ENCODE measurements around the gene KRT9.
"Not testable (repeated sequence)": the region's sequence is repeated elsewhere in the genome, so short reads cannot be mapped to it uniquely, and the experiment has no call there.

KRT9 gene

DNA sequence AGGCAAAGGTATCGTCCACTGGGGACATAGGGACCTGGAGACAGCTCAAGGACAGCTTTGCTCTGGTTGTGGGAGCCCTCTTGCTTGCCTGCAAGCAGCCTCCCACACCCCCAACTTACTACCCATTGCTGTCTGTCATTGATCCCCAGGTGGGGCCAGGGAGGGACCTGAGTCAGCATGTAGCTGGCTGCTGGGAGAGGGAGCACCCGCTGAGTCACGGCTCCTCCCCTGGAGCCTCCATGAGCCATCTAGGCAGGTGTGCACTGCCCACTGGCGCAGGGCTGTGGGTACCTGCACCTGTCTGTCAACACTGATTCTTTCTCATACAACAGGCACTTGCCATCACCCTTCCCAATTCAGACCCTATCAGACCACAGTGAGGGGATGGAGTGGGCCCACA, 4.9 kb upstream of the KRT9 start:
- not testable (repeated sequence) for DNase-seq

DNA sequence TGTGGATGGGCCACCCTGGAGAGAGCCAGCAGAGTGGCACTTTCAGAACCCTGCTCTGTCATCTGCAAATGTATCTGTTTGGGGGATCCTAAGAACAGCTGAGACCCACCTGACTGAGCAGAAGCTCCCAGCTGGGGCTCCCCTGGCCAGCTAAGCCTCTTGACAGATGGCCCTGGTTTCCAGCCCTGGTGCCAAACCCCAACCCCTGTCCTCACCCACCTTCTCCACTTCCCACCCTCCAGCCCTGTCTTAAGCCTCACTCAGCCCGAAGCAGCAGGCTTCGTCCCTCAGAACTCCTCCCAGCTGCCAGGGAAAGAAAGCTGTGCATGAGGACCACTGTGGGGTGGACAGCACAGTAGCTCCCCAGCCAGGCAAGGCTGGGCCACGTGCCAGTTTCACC, 3.5 kb upstream of the KRT9 start:
- DNase-seq: no peak

DNA sequence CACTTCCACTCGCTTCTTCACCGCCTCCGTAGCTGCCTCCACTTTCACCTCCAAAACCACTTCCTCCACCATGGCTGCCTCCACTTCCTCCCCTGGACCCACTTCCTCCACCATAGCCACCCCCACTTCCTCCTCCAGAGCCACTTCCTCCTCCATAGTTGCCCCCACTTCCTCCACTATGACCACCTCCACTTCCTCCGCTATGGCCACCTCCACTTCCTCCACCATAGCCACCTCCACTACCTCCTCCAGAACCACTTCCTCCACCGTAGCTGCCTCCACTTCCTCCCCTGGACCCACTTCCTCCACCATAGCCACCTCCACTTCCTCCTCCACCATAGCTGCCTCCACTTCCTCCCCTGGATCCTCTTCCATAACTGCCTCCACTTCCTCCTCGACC, 4.5 kb downstream of the KRT9 start:
- DNase-seq: no peak

DNA sequence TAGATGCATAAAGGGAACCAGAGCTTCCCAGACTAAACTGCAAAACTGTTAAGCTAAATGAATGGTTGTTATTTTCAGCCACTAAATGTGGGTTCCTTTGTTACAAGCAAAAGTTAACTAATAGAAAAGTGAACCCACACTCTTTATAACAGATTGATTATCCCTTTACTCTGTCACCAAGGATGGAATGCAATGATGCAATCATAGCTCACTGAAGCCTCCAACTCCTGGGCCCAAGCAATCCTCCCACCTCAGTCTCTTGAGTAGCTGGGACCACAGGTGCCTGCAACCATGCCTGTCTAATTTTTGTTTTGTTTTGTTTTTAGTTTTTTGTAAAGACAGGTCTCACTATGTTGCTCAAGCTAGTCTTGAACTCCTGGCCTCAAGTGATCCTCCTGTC, 6.5 kb downstream of the KRT9 start:
- DNase-seq: no peak

DNA sequence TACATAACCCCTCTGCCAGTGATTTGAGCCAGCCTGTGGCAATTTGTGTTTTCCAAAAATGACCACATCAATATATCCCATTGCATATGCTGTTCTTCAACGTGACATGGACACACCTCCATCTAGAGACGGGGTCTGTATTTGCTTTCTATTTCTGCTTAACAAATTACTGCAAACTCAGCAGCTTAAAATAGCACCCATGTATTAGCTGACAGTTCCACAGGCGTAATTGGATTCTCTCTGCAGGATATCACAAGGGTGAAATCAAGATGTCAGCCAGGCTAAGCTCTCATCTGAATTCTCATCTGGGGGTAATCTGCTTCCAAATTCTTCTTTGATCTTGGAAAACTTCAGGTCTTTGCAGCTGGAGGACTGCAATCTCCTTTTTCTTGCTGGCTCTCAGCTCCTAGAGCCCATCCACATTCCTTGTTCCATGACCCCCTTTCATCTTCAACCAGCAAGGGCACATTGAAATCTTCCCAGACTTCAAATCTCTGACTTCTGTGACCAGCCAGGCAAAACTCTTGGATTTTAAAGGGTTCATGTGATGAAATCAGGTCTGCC, 8.2 kb downstream of the KRT9 start:
- no peak for DNase-seq

DNA sequence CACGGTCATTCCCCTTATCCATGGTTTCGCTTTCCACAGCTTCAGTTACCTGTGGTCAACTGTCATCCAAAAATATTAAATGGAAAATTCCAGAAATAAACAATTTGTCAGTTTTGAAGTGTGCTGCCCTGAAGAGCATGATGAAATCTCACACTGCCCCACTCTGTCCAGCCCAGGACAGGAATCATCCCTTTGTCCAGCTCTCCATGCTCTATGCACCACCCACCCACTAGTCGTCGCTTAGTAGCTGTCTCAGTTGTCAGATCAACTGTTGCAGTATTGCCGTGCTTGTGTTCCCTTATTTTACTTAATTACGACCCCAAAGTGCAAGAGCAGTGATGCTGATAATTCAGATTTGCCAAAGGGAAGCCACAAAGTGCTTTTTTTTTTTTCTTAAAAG, 10.3 kb downstream of the KRT9 start:
- no peak for DNase-seq

DNA sequence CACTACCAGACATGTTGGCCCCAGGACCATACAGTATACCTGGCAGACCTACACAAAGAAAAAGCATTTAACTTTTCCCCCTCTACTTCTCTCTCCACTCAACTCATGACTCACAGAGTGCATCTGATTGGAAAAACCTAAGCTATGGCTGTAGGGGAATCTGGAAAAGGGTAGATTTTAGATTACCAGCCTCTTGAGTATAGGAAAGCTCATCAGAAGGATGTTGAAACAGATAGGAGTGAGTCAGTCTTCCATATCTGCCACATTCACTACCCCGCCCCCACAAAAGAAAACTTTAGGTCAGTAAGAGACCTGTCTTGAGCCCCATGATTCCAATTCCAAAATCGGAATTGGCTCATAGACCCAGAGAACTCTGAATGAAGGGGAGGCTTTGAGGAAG, 12.3 kb downstream of the KRT9 start:
- no peak for DNase-seq

DNA sequence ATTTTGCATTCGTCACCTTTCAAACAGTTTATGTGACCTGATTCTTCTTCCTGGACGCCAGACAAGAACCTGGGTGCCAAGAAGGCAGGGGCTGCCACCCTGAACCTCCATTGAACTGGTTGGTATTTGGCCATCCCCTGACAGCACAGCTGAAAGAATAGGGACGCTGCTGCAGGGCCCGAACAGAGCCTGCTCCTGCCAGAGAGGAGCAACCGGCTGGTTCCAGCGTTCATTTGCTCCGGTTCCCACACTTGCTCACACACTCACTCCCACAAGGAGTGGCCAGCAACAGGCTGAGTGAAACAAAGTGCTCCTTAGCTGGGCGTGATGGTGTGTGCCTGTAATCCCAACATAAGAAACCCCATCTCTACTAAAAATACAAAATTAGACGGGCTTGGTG, 14.9 kb downstream of the KRT9 start:
- no peak for DNase-seq

DNA sequence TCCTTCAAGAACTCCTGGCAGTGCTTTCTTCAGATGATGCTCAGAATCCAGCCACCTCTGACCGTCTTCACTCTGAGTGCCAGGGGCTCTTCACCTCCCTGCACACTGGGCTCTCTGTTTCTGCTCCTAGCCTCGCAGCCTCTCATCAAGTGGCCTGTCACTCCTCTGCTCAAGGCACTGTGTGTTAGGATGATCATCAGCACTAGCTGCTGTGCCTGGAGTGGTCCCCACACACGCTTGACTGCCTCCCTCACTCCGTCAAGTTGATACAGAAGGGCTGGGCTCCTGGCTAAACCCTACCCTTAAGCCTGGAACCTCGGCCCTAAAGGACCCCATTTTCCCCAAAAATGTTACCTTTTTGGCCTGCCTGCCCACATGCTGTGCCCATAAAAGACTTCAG, 15.6 kb downstream of the KRT9 start:
- no peak for DNase-seq

DNA sequence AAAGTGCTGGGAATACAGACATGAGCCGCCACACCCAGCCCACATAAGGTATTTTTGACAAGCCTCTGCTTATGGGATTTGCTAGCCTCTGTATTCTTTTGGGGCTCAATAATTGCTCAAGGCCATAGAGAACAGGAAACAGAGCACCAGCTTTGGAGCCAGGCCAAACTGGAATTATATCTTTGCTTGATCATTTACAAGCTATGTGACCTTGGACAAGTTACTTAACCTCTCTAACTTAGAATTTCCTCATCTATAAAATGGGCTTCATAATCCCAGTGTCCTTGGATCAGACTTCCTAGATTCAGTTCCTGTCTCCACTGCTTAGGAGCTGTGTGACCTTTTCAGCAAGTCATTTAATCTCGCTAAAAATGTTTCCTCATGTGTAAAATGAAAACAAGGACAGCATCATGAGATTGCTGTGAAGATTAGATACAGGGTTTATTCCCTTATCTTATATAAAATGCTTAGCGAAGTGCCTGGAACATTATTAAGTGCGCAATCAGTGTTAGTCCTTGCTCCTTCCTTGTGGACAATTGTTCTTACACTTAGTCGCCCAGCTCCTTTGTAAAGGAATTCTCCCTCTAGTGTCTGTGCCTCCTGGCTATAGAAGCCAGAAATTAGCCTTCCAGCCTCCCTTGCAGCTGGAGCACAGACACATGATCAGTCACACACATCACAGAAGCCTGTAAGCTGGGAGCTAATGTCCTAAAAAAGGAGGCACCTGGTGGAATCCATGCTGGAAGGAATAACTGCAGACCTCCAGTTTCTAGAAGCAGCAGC, 16.6 kb downstream of the KRT9 start:
- no peak for DNase-seq

DNA sequence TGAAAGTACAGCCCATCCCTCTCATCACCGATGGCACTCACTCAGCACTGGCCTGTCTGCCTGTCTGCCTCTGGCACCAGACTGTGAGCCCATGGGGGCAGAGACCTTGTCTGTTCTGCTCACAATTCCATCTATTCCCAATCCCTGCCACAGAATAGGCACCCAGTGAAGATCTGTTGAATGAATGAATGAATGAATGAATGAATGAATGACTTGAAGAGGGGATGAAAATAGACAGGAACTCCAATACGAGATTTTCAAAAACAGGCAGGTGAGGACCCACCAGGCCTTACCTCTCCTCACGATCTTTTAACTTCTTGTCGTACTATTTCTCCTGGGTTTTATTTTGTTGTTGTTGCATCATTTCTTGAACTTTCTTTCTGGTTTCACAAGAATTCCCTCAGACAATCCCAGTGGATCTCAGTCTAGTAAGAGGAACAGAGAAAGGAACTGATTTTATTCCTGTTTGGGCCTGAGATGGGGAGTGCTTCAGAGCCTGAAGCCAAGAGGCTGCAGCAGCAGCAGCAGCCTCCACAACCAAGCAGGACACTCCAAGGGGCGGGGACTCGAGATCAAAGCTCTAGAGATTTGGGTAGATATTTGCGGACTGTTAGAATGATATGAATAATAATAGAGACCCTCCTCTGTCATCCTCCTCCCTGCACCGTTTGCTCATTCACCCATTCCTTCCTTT, 17.7 kb downstream of the KRT9 start:
- DNase-seq: no peak

DNA sequence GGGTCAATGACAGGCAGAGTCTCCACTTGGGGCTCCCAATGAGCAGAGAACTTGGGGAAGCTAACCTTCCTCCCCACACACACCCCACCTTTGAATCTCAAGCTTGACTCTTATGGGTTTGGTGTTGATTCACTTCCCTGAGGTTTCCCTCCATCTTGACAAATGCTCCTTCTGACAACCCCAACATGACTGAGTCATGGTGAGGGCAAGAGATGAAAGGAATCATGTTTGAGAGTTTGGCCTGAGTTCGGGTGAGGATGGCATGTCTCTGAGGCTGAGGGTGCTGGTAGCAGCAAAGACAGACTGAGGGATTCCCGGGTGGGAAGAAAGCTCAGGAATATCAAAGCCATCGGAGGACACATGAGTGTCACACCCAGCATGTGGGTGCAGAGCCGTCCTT, 18.7 kb downstream of the KRT9 start:
- no peak for DNase-seq

DNA sequence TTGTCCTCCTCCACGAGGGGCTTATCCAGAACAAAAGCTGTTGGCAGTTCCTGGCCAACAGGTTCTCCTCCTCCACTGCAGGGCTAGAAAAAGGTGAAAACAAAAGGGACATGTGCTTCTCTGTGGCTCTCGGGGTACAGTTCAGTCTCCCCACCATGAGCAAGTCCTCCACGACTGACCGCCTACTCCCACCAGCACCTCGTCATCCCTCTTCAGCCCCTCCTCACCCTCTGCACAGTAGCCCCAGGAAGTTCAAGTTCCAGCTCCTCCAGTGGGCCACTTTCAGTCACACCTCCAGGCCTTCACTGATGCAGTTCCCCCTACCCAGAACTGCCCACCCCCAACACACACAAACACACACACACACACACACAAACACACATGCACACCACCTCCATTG, 19.4 kb downstream of the KRT9 start:
- no peak for DNase-seq

DNA sequence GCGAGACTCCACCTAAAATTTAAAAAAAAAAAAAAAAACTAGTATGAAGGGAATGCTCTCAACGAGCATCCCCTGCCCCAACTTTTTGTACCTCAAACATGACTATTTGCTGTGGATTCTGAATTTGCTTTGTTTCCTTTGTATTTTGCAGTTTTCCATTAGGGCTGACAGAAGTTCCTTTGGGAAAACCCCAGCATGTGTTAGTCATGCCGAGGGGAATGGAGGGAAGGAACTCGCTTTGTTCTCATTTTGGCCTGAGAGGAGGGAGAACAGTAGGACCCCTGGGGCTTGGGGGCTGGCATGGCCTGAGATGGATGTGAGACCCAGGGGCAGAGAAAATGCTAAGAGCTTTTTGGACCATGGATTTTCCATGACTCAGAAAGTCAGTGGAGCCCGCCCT, 20.5 kb downstream of the KRT9 start:
- DNase-seq: no peak

DNA sequence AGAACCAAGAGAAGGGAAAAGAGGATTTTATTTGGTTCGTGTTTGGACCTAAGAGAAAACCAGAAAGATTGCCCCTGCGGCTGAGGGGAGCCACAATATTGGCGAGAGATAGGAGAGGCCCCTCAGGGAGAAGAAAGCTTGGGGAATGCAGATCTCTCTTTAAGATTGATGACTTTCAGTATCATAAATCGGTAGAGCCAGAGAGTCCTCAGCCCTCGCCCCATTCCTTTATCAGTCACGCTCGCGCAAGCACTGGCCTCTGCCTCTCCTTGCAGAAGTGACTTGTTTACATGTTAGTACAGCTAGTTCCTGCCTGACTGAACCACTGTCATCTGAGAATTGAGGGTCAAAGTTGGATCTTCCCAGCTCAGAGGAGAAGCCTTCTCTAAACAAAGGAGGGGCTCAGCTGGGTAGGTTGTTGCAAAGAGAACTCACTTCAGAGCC, 22.2 kb downstream of the KRT9 start:
- DNase-seq: no peak

DNA sequence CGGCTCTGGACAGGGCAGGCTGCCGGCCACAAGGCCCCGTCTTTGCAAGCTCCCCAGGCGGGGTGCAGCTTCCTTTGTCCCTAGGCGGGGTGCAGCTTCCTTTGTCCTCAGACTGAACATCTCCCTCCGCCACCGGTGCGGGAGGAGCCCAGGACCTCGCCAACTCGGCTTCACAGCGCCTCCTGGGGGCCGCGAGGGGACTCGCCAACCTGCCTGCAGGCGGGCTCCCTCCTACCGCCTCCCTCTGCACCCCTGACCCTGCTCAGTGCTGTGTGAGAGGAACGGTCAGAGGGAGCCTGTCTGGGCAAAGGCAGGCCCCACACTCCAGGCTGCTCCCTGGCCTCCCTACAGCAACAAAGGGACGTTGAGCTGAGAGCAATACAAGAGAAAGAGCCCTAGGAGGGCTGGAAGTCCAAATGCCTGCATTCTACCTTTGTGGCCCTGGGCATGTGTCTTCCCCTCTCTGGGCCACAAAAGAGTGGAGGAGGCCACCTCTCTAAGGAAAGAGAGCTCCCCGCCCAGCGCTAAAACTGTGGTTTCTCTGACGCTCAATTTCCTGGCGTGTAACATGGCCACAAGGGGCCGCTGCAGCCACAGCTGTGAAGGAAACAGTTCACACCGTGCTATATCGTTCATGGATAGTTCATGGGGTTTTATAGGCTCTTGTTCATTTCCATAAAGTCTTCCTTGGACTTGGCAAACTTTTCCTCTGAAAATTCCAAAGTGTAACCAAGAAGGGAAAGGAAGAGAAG, 22.8 kb downstream of the KRT9 start:
- DNase-seq: peak; percentile 88

DNA sequence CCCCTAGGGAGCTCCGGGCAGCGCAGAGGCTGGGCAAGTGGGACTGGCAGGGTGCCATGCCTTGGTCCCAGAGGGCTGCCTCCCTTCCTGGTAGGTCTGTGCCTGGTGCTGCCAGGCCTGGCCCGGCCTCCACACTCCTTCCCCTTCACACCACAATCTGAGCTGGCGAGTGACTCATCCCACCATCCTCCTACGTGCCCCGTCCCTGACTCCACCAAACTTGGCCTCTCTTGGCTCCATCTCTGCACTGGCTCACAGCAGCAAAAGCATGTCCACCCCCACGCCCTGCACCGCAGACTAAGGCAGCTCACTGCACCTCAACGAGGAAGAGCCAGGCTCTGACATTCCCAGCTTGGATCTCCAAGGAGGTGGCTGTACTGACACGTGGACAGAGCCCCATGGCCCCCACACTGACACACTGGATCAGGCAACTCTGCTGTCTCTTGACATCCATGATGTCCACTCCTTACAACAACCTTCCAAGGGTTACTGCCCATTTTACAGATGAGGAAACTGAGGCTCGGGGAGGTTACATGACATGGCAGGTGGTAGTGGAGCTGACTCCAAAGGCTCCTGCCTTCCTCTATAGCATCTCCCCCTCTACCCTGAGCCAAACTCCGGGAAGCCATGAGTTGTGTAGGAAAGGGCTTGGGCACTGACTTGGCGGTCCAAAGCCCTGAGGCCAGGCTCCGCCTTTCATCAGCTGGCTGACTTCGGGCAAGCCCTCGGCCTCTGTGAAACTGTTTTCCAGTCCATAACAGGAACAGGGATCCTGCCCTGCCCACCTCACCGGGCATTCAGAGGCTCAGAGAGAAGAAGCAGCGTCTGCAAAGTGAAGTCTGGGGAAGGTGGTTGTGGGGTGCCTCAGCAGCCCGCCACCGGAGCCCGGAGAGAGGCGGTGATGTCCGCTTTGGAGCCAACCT, 23.7 kb downstream of the KRT9 start:
- peak; percentile 94 for DNase-seq

DNA sequence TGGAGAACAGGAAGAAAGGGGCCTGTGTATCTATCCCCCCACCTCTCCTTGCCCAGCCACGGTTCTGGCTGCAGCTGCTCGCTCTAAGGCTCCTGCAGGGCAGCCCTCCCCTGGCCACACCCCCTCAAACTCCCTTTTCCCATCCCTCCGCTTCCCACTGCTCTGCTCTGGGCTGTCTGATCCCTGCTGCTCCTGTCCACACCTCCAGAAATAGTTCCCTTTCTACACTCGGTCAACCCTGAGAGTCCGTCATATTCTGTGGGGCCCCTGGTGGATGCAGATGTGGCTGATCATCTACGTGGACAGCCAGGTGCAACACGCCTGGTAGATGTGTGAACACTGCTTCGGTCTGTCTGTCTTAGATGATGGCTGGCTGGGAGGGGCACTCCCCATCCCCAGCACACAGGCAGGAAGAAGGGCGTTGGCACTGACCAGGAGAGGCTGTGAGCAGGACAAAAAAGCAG, 24.4 kb downstream of the KRT9 start:
- DNase-seq: no peak

DNA sequence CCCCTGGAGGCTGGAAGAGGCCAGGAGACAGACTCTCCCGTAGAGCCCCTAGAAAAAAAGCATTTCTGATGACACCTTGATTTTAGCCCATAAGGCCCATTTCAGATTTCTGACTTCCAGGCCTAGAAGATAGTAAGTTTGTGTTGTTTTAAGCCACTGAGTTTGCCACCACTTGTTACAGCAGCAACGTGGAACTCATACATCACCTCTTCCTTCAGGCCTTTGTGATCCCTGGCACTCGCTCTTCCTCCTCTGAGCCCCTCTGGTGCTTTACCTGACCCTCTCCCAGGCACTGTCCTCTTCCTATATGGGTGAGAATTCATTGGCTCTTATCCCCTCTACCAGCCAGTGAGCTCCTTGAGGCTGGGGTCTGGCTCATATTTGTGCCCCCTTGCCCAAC, 25.0 kb downstream of the KRT9 start:
- no peak for DNase-seq

DNA sequence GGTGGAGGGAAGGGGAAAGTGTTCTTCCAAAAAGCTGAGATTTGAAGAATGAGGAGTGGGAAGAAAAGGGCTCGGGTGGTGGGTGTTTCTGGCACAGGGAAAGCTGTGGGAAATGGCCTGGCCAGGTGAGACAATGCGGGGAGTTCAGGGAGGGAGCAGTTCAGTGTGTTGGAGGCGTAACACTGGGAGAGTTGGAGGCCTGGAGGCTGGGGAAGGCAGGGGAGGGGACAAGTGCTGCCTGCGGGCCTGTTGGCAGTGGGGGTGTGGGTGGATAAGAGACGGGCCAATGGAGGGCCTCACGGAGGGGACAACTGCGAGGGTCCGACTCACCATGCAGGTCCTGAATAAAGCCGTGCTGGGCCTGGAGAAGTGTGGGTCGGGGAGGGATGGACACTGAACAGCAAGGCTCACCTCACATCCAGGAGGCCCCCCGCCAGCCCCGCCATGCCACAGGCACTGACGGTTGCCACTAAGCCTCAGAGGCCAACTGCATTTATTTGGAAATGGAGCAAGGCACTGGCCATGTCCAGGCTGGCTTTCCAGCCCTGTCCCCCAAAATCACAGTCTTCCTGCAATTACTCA, 25.9 kb downstream of the KRT9 start:
- no peak for DNase-seq

DNA sequence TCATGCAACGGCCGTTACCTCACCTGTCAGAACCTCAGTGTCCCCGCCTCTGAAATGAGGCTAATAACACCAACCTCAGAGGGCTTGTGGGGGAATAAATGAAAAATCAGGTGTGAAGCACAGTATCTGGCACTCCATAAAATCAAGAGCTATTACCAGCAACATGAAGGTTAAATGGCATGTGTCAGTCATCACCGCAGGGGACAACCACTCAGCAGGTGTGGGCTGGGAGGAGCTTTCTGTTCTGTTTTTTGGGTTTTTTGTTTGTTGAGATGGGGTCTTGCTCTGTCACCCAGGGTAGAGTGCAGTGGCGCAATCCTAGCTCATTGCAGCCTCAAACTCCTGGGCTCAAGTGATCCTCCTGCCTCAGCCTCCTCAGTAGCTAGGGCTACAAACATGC, 26.9 kb downstream of the KRT9 start:
- DNase-seq: no peak

DNA sequence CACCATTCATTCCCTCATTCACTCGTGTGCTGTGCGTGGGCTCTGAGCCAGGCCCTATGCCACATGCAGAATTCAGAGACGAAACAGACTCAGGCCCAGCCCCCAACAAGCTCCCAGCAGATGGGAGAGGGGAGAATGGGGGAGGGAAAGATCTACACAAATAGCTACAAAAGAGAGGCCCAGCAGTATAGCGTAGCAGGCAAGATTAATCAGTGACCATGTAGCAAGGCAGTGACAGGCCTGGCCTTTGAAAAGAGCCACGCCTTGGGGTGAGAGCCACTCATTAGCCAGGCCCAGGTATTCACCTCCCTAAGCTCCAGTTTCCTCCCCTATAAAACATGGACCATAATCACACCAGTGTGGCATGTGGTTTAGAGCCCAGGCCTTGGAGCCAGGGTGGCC, 27.4 kb downstream of the KRT9 start:
- DNase-seq: no peak

Measured in T1000 (cell line).